ENCODE measurements around the gene TMEM174. TPM values are rescaled to one million over a fixed set of nuclear protein-coding genes. Genes with fewer than 3 reads are reported as not detected.

Gene TMEM174
- total RNA-seq, 1 donor from 2014 or later = not detected

DNA sequence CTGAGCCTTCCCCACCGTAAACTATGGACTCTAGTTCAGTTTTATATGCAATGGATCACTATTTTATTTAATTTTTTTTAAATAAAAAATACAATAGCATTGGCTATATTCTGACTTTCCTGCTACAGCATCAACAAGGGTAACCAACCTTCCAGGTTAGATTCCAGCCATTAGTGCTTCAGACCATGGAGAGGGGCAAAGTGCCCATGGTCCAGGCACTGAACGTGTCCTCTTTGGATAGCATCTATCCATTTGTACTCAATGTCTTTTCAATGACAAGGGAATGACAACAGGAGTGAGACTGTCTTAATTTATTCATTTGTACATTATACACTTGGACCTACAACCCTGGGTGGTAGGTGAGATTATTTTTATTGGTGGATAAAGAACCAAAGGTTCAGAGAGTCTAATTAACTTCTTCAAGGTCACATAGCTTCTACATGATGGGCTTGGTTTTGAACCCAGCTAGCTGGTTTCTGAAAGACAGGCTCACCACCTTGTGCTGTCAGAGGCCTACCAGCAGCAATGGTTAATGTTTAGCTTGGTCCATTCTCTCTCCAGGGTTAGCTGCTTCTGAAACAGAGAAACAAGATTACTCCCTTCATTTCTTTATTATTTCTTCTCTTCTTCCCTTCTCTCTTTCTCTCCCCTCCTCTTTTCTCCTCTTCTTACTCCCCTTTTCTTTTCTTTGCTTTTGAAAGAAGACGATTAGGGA lies 41.1 kb upstream of the TMEM174 start:
- peaks cover 9% of the 10 kb centered on the region for H3K4me1 Mint-ChIP-seq (ENCODE audit: unreplicated experiment)
- H3K27ac Mint-ChIP-seq = no peak overlapping the region
- TF ChIP-seq, protein P1, sequence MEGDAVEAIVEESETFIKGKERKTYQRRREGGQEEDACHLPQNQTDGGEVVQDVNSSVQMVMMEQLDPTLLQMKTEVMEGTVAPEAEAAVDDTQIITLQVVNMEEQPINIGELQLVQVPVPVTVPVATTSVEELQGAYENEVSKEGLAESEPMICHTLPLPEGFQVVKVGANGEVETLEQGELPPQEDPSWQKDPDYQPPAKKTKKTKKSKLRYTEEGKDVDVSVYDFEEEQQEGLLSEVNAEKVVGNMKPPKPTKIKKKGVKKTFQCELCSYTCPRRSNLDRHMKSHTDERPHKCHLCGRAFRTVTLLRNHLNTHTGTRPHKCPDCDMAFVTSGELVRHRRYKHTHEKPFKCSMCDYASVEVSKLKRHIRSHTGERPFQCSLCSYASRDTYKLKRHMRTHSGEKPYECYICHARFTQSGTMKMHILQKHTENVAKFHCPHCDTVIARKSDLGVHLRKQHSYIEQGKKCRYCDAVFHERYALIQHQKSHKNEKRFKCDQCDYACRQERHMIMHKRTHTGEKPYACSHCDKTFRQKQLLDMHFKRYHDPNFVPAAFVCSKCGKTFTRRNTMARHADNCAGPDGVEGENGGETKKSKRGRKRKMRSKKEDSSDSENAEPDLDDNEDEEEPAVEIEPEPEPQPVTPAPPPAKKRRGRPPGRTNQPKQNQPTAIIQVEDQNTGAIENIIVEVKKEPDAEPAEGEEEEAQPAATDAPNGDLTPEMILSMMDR (conservative IDR thresholded peaks at IDR 0.05) = no peak
- no peaks in the 10 kb centered on the region for H3K36me3 Mint-ChIP-seq
- no peak overlapping the region for H3K4me3 Mint-ChIP-seq
- peaks cover 25% of the 10 kb centered on the region for H3K27me3 Mint-ChIP-seq
- no peak for DNase-seq (ENCODE audit: extremely low spot score, unreplicated experiment)
- H3K9me3 Mint-ChIP-seq = no peaks in the 10 kb centered on the region

DNA sequence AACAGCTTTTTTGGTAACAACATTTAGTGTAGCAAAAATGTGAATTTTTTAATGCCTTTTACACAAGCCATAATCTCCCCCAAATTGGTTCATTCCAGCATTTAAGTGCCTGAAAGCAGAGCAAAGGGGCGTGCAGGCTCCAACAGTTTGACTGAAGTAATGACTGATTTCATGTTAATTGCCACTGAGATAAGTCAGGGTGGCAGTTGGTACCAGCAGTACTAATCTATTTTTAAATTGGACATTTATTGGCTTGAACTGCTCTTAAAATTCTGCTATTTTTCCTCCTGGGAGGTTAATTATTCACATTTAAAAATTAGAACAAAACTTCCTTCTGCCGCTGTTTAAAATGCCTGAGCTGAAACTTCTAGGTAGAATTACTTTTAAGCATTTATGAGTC lies 40.2 kb upstream of the TMEM174 start:
- no peak overlapping the region for H3K27ac Mint-ChIP-seq
- H3K4me1 Mint-ChIP-seq (ENCODE audit: unreplicated experiment) = peaks cover 9% of the 10 kb centered on the region
- DNase-seq (ENCODE audit: extremely low spot score, unreplicated experiment) = no peak
- no peaks in the 10 kb centered on the region for H3K9me3 Mint-ChIP-seq
- H3K27me3 Mint-ChIP-seq = peaks cover 25% of the 10 kb centered on the region
- H3K36me3 Mint-ChIP-seq = no peaks in the 10 kb centered on the region
- TF ChIP-seq, protein P1 (conservative IDR thresholded peaks at IDR 0.05) = no peak
- no peak overlapping the region for H3K4me3 Mint-ChIP-seq

- Mint-ChIP-seq H3K4me3 (no peak overlapping the region), H3K27ac (no peak overlapping the region), H3K4me1 (ENCODE audit: unreplicated experiment) (peaks cover 9% of the 10 kb centered on the region), H3K9me3 (no peaks in the 10 kb centered on the region), H3K36me3 (no peaks in the 10 kb centered on the region), H3K27me3 (peaks cover 19% of the 10 kb centered on the region)
- TF ChIP-seq, protein P1 (conservative IDR thresholded peaks at IDR 0.05) = no peak
- DNase-seq (ENCODE audit: extremely low spot score, unreplicated experiment) = no peak
These were observed 38.0 kb upstream of the TMEM174 start for GRCh38 chr5:73135021-73135420.

DNA sequence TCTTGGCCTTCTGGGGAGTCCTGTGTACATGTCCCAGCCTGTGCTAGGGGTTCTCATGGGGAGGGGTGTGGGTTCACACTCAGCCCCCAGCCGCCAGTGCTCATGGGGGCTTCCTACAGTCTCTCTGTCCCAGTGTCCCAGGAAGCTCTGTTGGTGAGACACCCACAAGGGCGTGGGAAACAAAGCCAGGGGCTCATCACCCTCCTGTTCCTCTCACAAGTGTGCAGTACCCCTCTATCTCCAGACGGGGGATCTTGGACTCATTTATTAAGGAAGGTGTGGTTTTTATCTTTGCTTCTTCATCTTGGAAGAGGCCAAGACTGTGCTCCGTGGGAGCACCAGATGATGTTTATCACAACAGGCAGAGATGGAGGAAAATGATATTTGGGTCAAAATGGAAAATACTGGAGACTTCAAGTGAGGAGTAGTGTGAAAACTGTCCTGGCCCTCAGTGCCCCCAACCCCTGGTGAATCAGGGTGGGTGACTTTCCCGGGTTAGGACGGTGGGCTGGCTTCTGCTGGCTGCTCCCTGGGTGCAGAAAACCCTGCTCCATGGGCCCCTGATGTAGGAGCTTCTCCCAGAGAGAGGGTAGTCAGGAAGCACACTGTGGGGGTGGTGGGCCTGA lies 37.5 kb upstream of the TMEM174 start:
- Mint-ChIP-seq H3K36me3 (no peaks in the 10 kb centered on the region), H3K27me3 (peaks cover 15% of the 10 kb centered on the region), H3K9me3 (no peaks in the 10 kb centered on the region), H3K27ac (no peak overlapping the region), H3K4me1 (ENCODE audit: unreplicated experiment) (peaks cover 9% of the 10 kb centered on the region), H3K4me3 (no peak overlapping the region)
- no peak for DNase-seq (ENCODE audit: extremely low spot score, unreplicated experiment)
- TF ChIP-seq, protein P1 (conservative IDR thresholded peaks at IDR 0.05) = peak; percentile 65

- DNase-seq (ENCODE audit: extremely low spot score, unreplicated experiment) = no peak
- Mint-ChIP-seq H3K36me3 (no peaks in the 10 kb centered on the region), H3K27me3 (peaks cover 11% of the 10 kb centered on the region), H3K27ac (no peak overlapping the region), H3K4me1 (ENCODE audit: unreplicated experiment) (peaks cover 9% of the 10 kb centered on the region), H3K4me3 (no peak overlapping the region), H3K9me3 (no peaks in the 10 kb centered on the region)
- TF ChIP-seq, protein P1 (conservative IDR thresholded peaks at IDR 0.05) = no peak
These were observed 36.9 kb upstream of the TMEM174 start for GRCh38 chr5:73136055-73136562.

All from type B pancreatic cell (in vitro differentiated cells).